Kidney epithelial cell (primary cell): ENCODE measurements around the gene ARL6. TPM values are rescaled to one million over a fixed set of nuclear protein-coding genes. Genes with fewer than 3 reads are reported as not detected.
"Not testable (repeated sequence)": the region's sequence is repeated elsewhere in the genome, so short reads cannot be mapped to it uniquely, and the experiment has no call there.

Experiments
- DNase-seq: peaks from one replicate; pipeline ENCODE4 v3.0.0-alpha.2; 2010; ENCODE audit warnings: low read depth
- H3K27me3 ChIP-seq: 2 replicates; pipeline ENCODE4 v1.6.0; 2011; ENCODE audit warnings: low read length; ENCODE audit not compliant: control insufficient read depth, insufficient read depth
- H3K36me3 ChIP-seq: 2 replicates; pipeline ENCODE4 v1.5.1; 2011; ENCODE audit warnings: low read length; ENCODE audit not compliant: control insufficient read depth, insufficient read depth
- H3K4me3 ChIP-seq: 2 replicates; pipeline ENCODE4 v1.5.1; 2011; ENCODE audit warnings: low read depth, mild to moderate bottlenecking, control low read depth, low read length
- total RNA-seq: library from RNA; depleted of rRNA; stranded (reverse); fragments of >200 nt; gene quantifications from 2 replicates; pipeline ENCODE4 v1.2.3, GENCODE V29; 2015
- TF ChIP-seq, protein P1 (sequence below): IDR thresholded peaks from 2 replicates; pipeline ENCODE4 v1.5.1; 2011; ENCODE audit warnings: mild to moderate bottlenecking, moderate library complexity, low read length, control low read depth, inconsistent platforms; ENCODE audit not compliant: insufficient read depth, poor library complexity, severe bottlenecking

ARL6 gene
- total RNA-seq, 1 donor from 2014 or later = 13.0 TPM

- no peaks in the 10 kb centered on the region for H3K36me3 ChIP-seq
- DNase-seq = no peak
- TF ChIP-seq, protein P1, sequence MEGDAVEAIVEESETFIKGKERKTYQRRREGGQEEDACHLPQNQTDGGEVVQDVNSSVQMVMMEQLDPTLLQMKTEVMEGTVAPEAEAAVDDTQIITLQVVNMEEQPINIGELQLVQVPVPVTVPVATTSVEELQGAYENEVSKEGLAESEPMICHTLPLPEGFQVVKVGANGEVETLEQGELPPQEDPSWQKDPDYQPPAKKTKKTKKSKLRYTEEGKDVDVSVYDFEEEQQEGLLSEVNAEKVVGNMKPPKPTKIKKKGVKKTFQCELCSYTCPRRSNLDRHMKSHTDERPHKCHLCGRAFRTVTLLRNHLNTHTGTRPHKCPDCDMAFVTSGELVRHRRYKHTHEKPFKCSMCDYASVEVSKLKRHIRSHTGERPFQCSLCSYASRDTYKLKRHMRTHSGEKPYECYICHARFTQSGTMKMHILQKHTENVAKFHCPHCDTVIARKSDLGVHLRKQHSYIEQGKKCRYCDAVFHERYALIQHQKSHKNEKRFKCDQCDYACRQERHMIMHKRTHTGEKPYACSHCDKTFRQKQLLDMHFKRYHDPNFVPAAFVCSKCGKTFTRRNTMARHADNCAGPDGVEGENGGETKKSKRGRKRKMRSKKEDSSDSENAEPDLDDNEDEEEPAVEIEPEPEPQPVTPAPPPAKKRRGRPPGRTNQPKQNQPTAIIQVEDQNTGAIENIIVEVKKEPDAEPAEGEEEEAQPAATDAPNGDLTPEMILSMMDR = no peak
Observed at GRCh38 chr3:97829198-97829597, 64.6 kb downstream of the ARL6 start.

GRCh38 chr3:97830638-97831037, 66.1 kb downstream of the ARL6 start:
- no peak for DNase-seq
- Histone ChIP-seq H3K4me3 (no peak overlapping the region), H3K27me3 (no peaks in the 10 kb centered on the region), H3K36me3 (no peaks in the 10 kb centered on the region)
- TF ChIP-seq, protein P1 = no peak

More at GRCh38 chr3:97829198-97829597, 64.6 kb downstream of the ARL6 start:
- no peak overlapping the region for H3K4me3 ChIP-seq
- no peaks in the 10 kb centered on the region for H3K27me3 ChIP-seq

GRCh38 chr3:97831140-97831539, 66.6 kb downstream of the ARL6 start:
- H3K36me3 ChIP-seq = no peaks in the 10 kb centered on the region
- no peak overlapping the region for H3K4me3 ChIP-seq
- H3K27me3 ChIP-seq = no peaks in the 10 kb centered on the region
- TF ChIP-seq, protein P1 = no peak
- no peak for DNase-seq

DNA sequence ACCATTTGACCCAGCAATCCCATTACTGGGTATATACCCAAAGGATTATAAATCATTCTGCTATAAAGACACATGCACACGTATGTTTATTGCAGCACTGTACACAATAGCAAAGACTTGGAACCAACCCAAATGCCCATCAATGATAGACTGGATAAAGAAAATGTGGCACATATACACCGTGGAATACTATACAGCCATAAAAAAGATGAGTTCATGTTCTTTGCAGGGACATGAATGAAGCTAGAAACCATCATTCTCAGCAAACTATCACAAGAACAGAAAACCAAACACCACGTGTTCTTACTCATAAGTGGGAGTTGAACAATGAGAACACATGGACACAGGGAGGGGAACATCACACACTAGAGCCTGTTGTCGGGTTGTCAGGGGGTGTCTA, 68.6 kb downstream of the ARL6 start:
- not testable (repeated sequence) for DNase-seq, H3K4me3 ChIP-seq, H3K36me3 ChIP-seq, H3K27me3 ChIP-seq

DNA sequence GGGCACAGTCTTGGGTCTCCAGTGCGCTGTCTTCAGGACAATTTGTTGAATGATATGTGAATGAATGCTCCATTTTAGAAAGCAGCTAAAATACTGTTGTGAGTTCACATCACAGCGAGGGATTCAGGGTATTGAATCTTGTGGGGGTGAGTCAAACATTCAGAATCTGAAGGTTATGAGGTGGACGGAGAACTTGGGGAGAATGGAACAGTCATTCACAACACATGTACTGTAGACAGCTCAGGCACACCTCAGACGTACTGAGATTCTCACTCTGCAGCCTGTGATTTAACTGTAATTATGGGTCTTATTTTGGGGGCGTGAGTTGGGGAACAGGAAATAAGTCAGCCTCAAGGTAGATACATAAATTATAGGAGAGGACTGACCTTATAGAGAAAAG, 71.2 kb downstream of the ARL6 start:
- TF ChIP-seq, protein P1 = no peak
- Histone ChIP-seq H3K36me3 (no peaks in the 10 kb centered on the region), H3K4me3 (no peak overlapping the region), H3K27me3 (no peaks in the 10 kb centered on the region)
- DNase-seq = no peak

GRCh38 chr3:97838393-97838792, 73.8 kb downstream of the ARL6 start:
- no peaks in the 10 kb centered on the region for H3K36me3 ChIP-seq
- H3K4me3 ChIP-seq = no peak overlapping the region
- DNase-seq = no peak
- H3K27me3 ChIP-seq = no peaks in the 10 kb centered on the region
- TF ChIP-seq, protein P1 = no peak

DNA sequence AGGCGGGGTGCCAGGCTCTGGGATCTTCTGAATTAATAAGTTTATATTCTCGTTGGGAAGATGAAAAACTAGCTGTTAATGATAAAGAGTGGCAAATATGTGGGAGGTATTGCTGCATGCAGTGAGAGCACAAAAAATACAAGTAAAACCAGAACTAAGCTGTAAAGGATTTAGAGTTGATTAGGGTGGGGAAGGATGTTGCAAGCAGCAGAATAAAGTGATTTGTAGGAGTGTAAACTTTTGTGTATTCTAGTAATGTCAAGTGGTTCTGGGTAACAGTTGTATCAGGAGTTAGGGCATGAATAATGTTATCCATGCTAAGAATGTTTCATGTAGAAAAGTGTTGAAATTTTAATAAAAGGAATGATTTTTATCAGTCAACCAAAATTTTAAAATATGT, 75.4 kb downstream of the ARL6 start:
- TF ChIP-seq, protein P1 = no peak
- Histone ChIP-seq H3K36me3 (no peaks in the 10 kb centered on the region), H3K4me3 (no peak overlapping the region), H3K27me3 (no peaks in the 10 kb centered on the region)
- DNase-seq = no peak
